B cell (primary cell): ENCODE data around the gene PRPSAP1. TPM values are rescaled to one million over a fixed set of nuclear protein-coding genes. Genes with fewer than 3 reads are reported as not detected.

ENCODE experiments used
- ATAC-seq: fragments of 200-7000 bp; cut with Tn5 transposase; one replicate; pipeline ENCODE4 v1.10.0; 2021; ENCODE audit warnings: low read depth, mild to moderate bottlenecking, moderate number of reproducible peaks, moderate library complexity
- CTCF ChIA-PET: fragments of 350-600 bp; sonication (Branson Sonifier 250); formaldehyde crosslinking; loops from one replicate; lab custom pipeline; 2021; ENCODE audit warnings: antibody characterized with exemption, inconsistent platforms; lab: Charles Lee
- POLR2A ChIA-PET: fragments of 350-600 bp; sonication (Branson Sonifier 250); formaldehyde crosslinking; loops from one replicate; lab custom pipeline; 2021; ENCODE audit warnings: antibody characterized with exemption; lab: Charles Lee
- DNase-seq: peaks from one replicate; pipeline ENCODE4 v3.0.0; 2013
- H2AFZ ChIP-seq: 2 replicates; pipeline ENCODE4 v1.6.1; 2012; ENCODE audit warnings: mild to moderate bottlenecking, low read depth, low read length; ENCODE audit not compliant: insufficient read depth, poor library complexity, severe bottlenecking
- H3K27ac ChIP-seq, 2 donors: 1 replicate in 1 of 2; 2 replicates in 1 of 2; pipeline ENCODE4 v1.5.1; 2012 to 2013; ENCODE audit warnings: low read length in 2 of 2, mild to moderate bottlenecking in 2 of 2, moderate library complexity in 1 of 2
- H3K27me3 ChIP-seq, 4 experiments: fragments of 200-600 bp in 1 of 4; sonication (generic) in 1 of 4; replicated peaks in 1 of 4; 1 replicate in 2 of 4; 2 replicates in 2 of 4; pipeline versions ENCODE4 v1.6.1 to v1.7.0; 2013 to 2016; ENCODE audit warnings: low read length in 3 of 4, mild to moderate bottlenecking in 2 of 4, mixed read lengths in 1 of 4, moderate library complexity in 1 of 4; ENCODE audit not compliant: insufficient read depth in 4 of 4, control insufficient read depth in 3 of 4; ENCODE audit errors: control extremely low read depth in 1 of 4
- H3K36me3 ChIP-seq, 2 experiments: replicated peaks in 1 of 2; 1 replicate in 1 of 2; 2 replicates in 1 of 2; pipeline versions ENCODE4 v1.6.1 to v1.7.1; 2013; ENCODE audit warnings: low read length in 1 of 2; ENCODE audit not compliant: insufficient read depth in 2 of 2, control insufficient read depth in 1 of 2; ENCODE audit errors: control extremely low read depth in 1 of 2, extremely low read depth in 1 of 2
- H3K4me1 ChIP-seq, 2 donors: fragments of 200-600 bp in 1 of 2; sonication (generic) in 1 of 2; 1 replicate in 1 of 2; 2 replicates in 1 of 2; pipeline versions ENCODE4 v1.5.1 to v1.6.1; 2013 to 2017; ENCODE audit warnings: low read length in 2 of 2; ENCODE audit not compliant: control insufficient read depth in 2 of 2, insufficient read depth in 2 of 2
- H3K4me2 ChIP-seq: replicated peaks from 2 replicates; pipeline ENCODE3; 2012; ENCODE audit warnings: mild to moderate bottlenecking, low read depth, low read length; ENCODE audit not compliant: poor library complexity, severe bottlenecking
- H3K4me3 ChIP-seq, 5 experiments: fragments of 200-600 bp in 1 of 5; sonication (generic) in 1 of 5; 1 replicate in 3 of 5; 2 replicates in 2 of 5; pipeline versions ENCODE4 v1.5.1 to v1.7.0; 2011 to 2016; ENCODE audit warnings: low read length in 4 of 5, mild to moderate bottlenecking in 4 of 5, low read depth in 2 of 5, control low read depth in 1 of 5, moderate library complexity in 1 of 5; ENCODE audit not compliant: insufficient read depth in 1 of 5; ENCODE audit errors: control extremely low read depth in 1 of 5, extremely low read depth in 1 of 5
- H3K79me2 ChIP-seq: fragments of 200-600 bp; sonication (generic); one replicate; pipeline ENCODE4 v1.6.0; 2016; ENCODE audit warnings: low read length; ENCODE audit not compliant: control insufficient read depth, insufficient read depth
- H3K9ac ChIP-seq: fragments of 200-600 bp; sonication (generic); 2 replicates; pipeline ENCODE4 v1.6.1; 2017; ENCODE audit warnings: mild to moderate bottlenecking, low read length, moderate library complexity
- H3K9me3 ChIP-seq, 3 donors: one replicate each; pipeline versions ENCODE4 v1.6.1 to v1.7.1; 2013; ENCODE audit warnings: low read length in 2 of 3; ENCODE audit not compliant: control insufficient read depth in 2 of 3, insufficient read depth in 1 of 3; ENCODE audit errors: control extremely low read depth in 1 of 3
- H4K20me1 ChIP-seq: 2 replicates; pipeline ENCODE4 v1.6.0; 2012; ENCODE audit warnings: mild to moderate bottlenecking, low read length; ENCODE audit not compliant: insufficient read depth, control insufficient read depth, poor library complexity, severe bottlenecking
- H3K27ac Mint-ChIP-seq: one replicate; pipeline ENCODE4 v1.8.0; 2021; ENCODE audit warnings: mixed read lengths
- H3K27me3 Mint-ChIP-seq: one replicate; pipeline ENCODE4 v1.8.0; 2021; ENCODE audit warnings: mixed read lengths
- H3K4me1 Mint-ChIP-seq: one replicate; pipeline ENCODE4 v1.8.0; 2021; ENCODE audit warnings: mixed read lengths
- H3K4me3 Mint-ChIP-seq: one replicate; pipeline ENCODE4 v1.8.0; 2021; ENCODE audit warnings: mixed read lengths
- H3K9me3 Mint-ChIP-seq: one replicate; pipeline ENCODE4 v1.8.0; 2022; ENCODE audit warnings: mixed read lengths; ENCODE audit not compliant: insufficient read depth
- CTCF ChIP-seq: fragments of 200-600 bp; IDR thresholded peaks from one replicate; pipeline ENCODE4 v1.8.0; 2022; ENCODE audit warnings: antibody characterized with exemption, mild to moderate bottlenecking
- EZH2 ChIP-seq: IDR thresholded peaks from 2 replicates; pipeline ENCODE4 v1.6.1; 2012; ENCODE audit warnings: borderline replicate concordance, low read depth, mild to moderate bottlenecking, moderate library complexity, low read length; ENCODE audit not compliant: insufficient read depth, poor library complexity, severe bottlenecking
- WGBS: methylation state at CpG from one replicate; pipeline ENCODE4 v1.1.5; 2013; ENCODE audit warnings: missing lambda C conversion rate; ENCODE audit not compliant: insufficient coverage; 5-methylcytosine and 5-hydroxymethylcytosine counted together
- intact Hi-C: fragments of 100-400 bp; cut with micrococcal nuclease; formaldehyde crosslinking; loops from one replicate; pipeline ENCODE4 v1.10.0; 2022
- polyA plus RNA-seq: library from polyadenylated mRNA; depleted of rRNA; stranded (reverse); fragments of >200 nt; gene quantifications from 2 replicates; pipeline ENCODE4 v1.2.3, GENCODE V29; 2012
- total RNA-seq, 2 donors: library from RNA; stranded (reverse); fragments of 120-200 nt in 1 of 2; gene quantifications; 1 replicate in 1 of 2; 2 replicates in 1 of 2; pipeline versions ENCODE4 v1.2.3 to v1.2.4, GENCODE V29; 2013 to 2022

Gene PRPSAP1
- total and polyA plus RNA-seq, 2 donors (not counting 1 experiment from before 2014, with no cell fraction given), result 45.5 to 61.4 TPM

GRCh38 chr17:76384222-76384986 lies 30.7 kb upstream of the PRPSAP1 start, which contains the start of gene SPHK1:
TSS of gene SPHK1 (plus strand) at chr17:76384609. CDS start at chr17:76385645, 1,036 bp downstream.
- Histone ChIP-seq H3K4me2 (peak within 1 kb of the TSS; percentile 100), H2AFZ (peak within 1 kb of the TSS; percentile 85)
- POLR2A ChIA-PET, result interaction anchor here (0.6 to 1.5 kb wide), 5 partner anchors 18 to 115 kb away, joined by 3 to 4 read pairs (median 3); partner anchors contain the start of gene PRPSAP1

More at GRCh38 chr17:76384222-76384986, 30.7 kb upstream of the PRPSAP1 start, which contains the start of gene SPHK1:
- CTCF ChIA-PET, result interaction anchor here (0.9 to 10.1 kb wide), 15 partner anchors 7 to 526 kb away, joined by 3 to 94 read pairs (median 5); partner anchors contain the start of genes PRPSAP1 and UBE2O
- Histone ChIP-seq H3K4me3 (peak within 1 kb of the TSS; percentile 40 to 71 (median 58)), H3K9ac (peak within 1 kb of the TSS; percentile 70), H3K27me3 (peaks cover 0 to 24% (median 8%) of the 10 kb centered on the region in 4 experiments), H3K27ac (no peak within 1 kb of the TSS), H4K20me1 (peaks cover 11% of the 10 kb centered on the region), H3K4me1 (peaks cover 26 to 29% of the 10 kb centered on the region in 2 donors), H3K79me2 (no peaks in the 10 kb centered on the region), H3K9me3 (no peaks in the 10 kb centered on the region), H3K36me3 (no peaks in the 10 kb centered on the region)
- Mint-ChIP-seq H3K9me3 (no peaks in the 10 kb centered on the region), H3K4me3 (peak within 1 kb of the TSS; percentile 84), H3K4me1 (peaks cover 17% of the 10 kb centered on the region), H3K27ac (peak within 1 kb of the TSS; percentile 78), H3K27me3 (peaks cover 7% of the 10 kb centered on the region)
- DNase-seq, result peak; percentile 81
- TF ChIP-seq EZH2, result peak; percentile 22
- TF ChIP-seq CTCF, result no peak
- ATAC-seq, result peak; percentile 76
- intact Hi-C loops, result loop anchor here (1.0 kb wide), 1 partner anchor 30 kb away; no protein-coding TSS in a partner anchor
- WGBS, result under 1% methylated on average over 118 of the region's 118 CpGs
